ENCODE measurements around the gene TAF4. TPM values are rescaled to one million over a fixed set of nuclear protein-coding genes. Genes with fewer than 3 reads are reported as not detected.

Gene TAF4
- total RNA-seq, 4 donors from 2014 or later, result 18.0 to 31.8 (median 25.8) TPM

GRCh38 chr20:61938839-61939690, 126.6 kb downstream of the TAF4 start:
- no peak overlapping the region for H3K4me3 ChIP-seq
- no peaks in the 10 kb centered on the region for H3K36me3 ChIP-seq
- WGBS, result 84% methylated on average over 23 of the region's 27 CpGs
- H3K4me1 ChIP-seq, result no peaks in the 10 kb centered on the region
- peak; percentile 44 to 78 for DNase-seq (ENCODE audit: low spot score in 2 of 2)
- no peak for TF ChIP-seq CTCF (IDR thresholded peaks at IDR 0.05)
- TF ChIP-seq POLR2AphosphoS5 (IDR thresholded peaks at IDR 0.05), result no peak
- no peak for TF ChIP-seq POLR2A (IDR thresholded peaks at IDR 0.05)
- H3K27ac ChIP-seq, result no peak overlapping the region
- no peaks in the 10 kb centered on the region for H3K9me3 ChIP-seq
- H3K27me3 ChIP-seq, result peaks cover 25% of the 10 kb centered on the region

GRCh38 chr20:61937963-61938838, 127.5 kb downstream of the TAF4 start:
- no peaks in the 10 kb centered on the region for H3K9me3 ChIP-seq
- H3K27ac ChIP-seq, result no peak overlapping the region
- no peak overlapping the region for H3K4me3 ChIP-seq
- 76% methylated on average over 16 of the region's 31 CpGs for WGBS
- DNase-seq (ENCODE audit: low spot score in 2 of 2), result peak; percentile 55 to 75
- no peaks in the 10 kb centered on the region for H3K4me1 ChIP-seq
- H3K36me3 ChIP-seq, result no peaks in the 10 kb centered on the region
- TF ChIP-seq EP300 (IDR thresholded peaks at IDR 0.05), result no peak
- TF ChIP-seq CTCF (IDR thresholded peaks at IDR 0.05), result no peak
- no peak for TF ChIP-seq POLR2AphosphoS5 (IDR thresholded peaks at IDR 0.05)
- no peak for TF ChIP-seq POLR2A (IDR thresholded peaks at IDR 0.05)
- H3K27me3 ChIP-seq, result peaks cover 29% of the 10 kb centered on the region

GRCh38 chr20:61937146-61937962, 128.3 kb downstream of the TAF4 start:
- DNase-seq (ENCODE audit: low spot score in 2 of 2), result peak in 1 of 2 donors; percentile 71
- Histone ChIP-seq H3K36me3 (no peaks in the 10 kb centered on the region), H3K27ac (no peak overlapping the region), H3K4me1 (no peaks in the 10 kb centered on the region), H3K4me3 (no peak overlapping the region), H3K9me3 (no peaks in the 10 kb centered on the region), H3K27me3 (peaks cover 29% of the 10 kb centered on the region)
- TF ChIP-seq EP300 (IDR thresholded peaks at IDR 0.05), result no peak
- no peak for TF ChIP-seq POLR2AphosphoS5 (IDR thresholded peaks at IDR 0.05)
- TF ChIP-seq POLR2A (IDR thresholded peaks at IDR 0.05), result no peak
- TF ChIP-seq CTCF (IDR thresholded peaks at IDR 0.05), result no peak
- WGBS, result 53% methylated on average over 4 of the region's 10 CpGs

GRCh38 chr20:61936701-61937131, 129.0 kb downstream of the TAF4 start:
- no peaks in the 10 kb centered on the region for H3K36me3 ChIP-seq
- no peak overlapping the region for H3K4me3 ChIP-seq
- WGBS, result 86% methylated on average over 17 of the region's 29 CpGs
- H3K9me3 ChIP-seq, result no peaks in the 10 kb centered on the region
- DNase-seq (ENCODE audit: low spot score in 2 of 2), result peak in 1 of 2 donors; percentile 49
- H3K4me1 ChIP-seq, result no peaks in the 10 kb centered on the region
- no peak overlapping the region for H3K27ac ChIP-seq
- H3K27me3 ChIP-seq, result peaks cover 29% of the 10 kb centered on the region
- TF ChIP-seq POLR2A (IDR thresholded peaks at IDR 0.05) (no peak), EP300 (IDR thresholded peaks at IDR 0.05) (no peak), CTCF (IDR thresholded peaks at IDR 0.05) (no peak)
